ENCODE results near the gene SLC38A7. TPM values are rescaled to one million over a fixed set of nuclear protein-coding genes. Genes with fewer than 3 reads are reported as not detected.
A peak's percentile ranks its signal among the peaks of the same experiment; 100 is the strongest.

SLC38A7 gene
- total RNA-seq, 1 experiment from 2014 or later, result 26.6 TPM

DNA sequence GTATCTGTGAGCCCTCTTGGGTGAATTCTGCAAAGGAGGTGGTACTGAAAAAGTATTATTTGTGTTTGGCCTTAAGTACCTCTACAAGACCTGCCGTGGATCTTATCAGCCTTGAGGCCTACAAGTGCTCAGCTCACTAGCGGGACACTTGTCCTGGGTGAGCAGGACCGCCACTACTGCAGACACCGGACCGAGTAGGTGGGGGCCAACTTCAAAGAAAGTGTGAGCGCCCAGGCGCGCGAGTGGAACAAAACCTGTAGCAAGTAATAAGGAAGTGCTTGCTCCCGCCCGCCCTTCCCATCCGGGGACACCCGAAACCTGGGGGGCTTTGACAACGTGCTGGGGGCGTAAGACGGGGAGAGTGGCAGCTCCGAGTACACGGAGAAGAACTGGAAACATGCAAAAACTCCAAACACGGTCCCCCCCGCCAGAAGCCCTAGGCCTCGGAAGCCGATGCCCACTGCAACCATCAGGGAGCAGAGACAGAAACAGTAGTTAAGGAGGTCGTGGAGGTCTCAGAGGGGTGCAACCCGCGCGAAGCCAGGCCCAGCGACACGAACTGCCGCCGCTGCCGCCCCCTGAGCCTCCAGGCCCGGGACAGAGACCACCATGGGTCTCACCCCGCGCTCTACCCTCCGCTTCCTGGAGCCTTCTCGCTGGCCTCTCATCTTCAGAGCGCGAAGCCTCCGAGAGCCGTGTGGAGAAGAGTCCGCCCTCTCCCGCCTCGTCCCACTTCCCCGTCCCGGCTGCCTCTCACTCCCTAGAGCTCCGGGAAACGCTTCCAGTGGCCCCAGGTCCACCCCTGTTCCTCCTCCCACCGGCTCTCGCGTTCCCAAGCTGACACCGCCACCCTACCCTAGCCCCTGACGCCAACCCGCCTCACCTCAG lies 55.5 kb downstream of the SLC38A7 start:
- H2BK20ac ChIP-seq (ENCODE audit: low read depth, low read length, poor library complexity, severe bottlenecking), result no peak overlapping the region
- H4K5ac ChIP-seq (ENCODE audit: insufficient read length, low read depth, low read length), result peak overlapping the region; percentile 17
- no peaks in the 10 kb centered on the region for H4K20me1 ChIP-seq (ENCODE audit: control insufficient read depth, insufficient read depth, insufficient read length)
- Mint-ChIP-seq H3K4me3 (peak overlapping the region; percentile 100), H3K27ac (peak overlapping the region; percentile 100), H3K36me3 (ENCODE audit: insufficient read depth in 1 of 3, low read depth in 3 of 3) (peaks cover 11 to 21% (median 12%) of the 10 kb centered on the region in 3 experiments), H3K9me3 (peaks cover 0 to 3% of the 10 kb centered on the region in 2 experiments; a peak in 3 of 5 replicates), H3K27me3 (ENCODE audit: low read depth) (peaks cover 1% of the 10 kb centered on the region; the same call in 1 of the 2 replicates), H3K4me1 (peaks cover 11 to 15% of the 10 kb centered on the region in 2 experiments)
- H2BK5ac ChIP-seq (ENCODE audit: insufficient read length, low read length), result no peak overlapping the region
- no peak overlapping the region for H3K23ac ChIP-seq (ENCODE audit: insufficient read length, low read depth, low read length)
- no peak overlapping the region for H2BK15ac ChIP-seq (ENCODE audit: low read depth, low read length)
- peaks cover 9% of the 10 kb centered on the region for H3K23me2 ChIP-seq (ENCODE audit: insufficient read length, low read depth, low read length, poor library complexity, severe bottlenecking)
- H3K18ac ChIP-seq (ENCODE audit: insufficient read length, low read depth, low read length), result peak overlapping the region; percentile 97
- H3K4ac ChIP-seq (ENCODE audit: low read depth, low read length), result peak overlapping the region; percentile 22
- H3K79me1 ChIP-seq (ENCODE audit: insufficient read depth, low read depth, low read length, poor library complexity, severe bottlenecking), result no peaks in the 10 kb centered on the region
- peak overlapping the region; percentile 2 for H3K56ac ChIP-seq (ENCODE audit: insufficient read length, low read depth, low read length)
- H4K8ac ChIP-seq (replicated peaks; ENCODE audit: insufficient read length, low read depth, low read length), result no peak overlapping the region
- H2AK5ac ChIP-seq (ENCODE audit: insufficient read length, low read length), result no peak overlapping the region
- H4K91ac ChIP-seq (ENCODE audit: insufficient read length, low read depth, low read length), result peak overlapping the region; percentile 49
- peak; percentile 32 for DNase-seq
- H3K4me2 ChIP-seq (ENCODE audit: insufficient read depth, insufficient read length, low read length), result peak overlapping the region; percentile 96
- peak overlapping the region; percentile 4 for H3K27ac ChIP-seq (ENCODE audit: insufficient read length, low read depth, low read length)
- no peaks in the 10 kb centered on the region for H3K9me3 ChIP-seq (ENCODE audit: control insufficient read depth, low read depth, low read length)
- H3K79me2 ChIP-seq (ENCODE audit: insufficient read depth, low read length), result peaks cover 35% of the 10 kb centered on the region; the same call in 1 of the 2 replicates
- no peak overlapping the region for H2AFZ ChIP-seq (ENCODE audit: low read length)
- H2BK120ac ChIP-seq (ENCODE audit: low read depth, low read length, poor library complexity, severe bottlenecking), result peak overlapping the region; percentile 38
- H2BK12ac ChIP-seq (ENCODE audit: insufficient read length, low read depth, low read length), result no peak overlapping the region
- WGBS (ENCODE audit: extremely low coverage, insufficient read length, low lambda C conversion rate), result no CpG with 5 or more reads among the region's 53 CpGs
- H3K14ac ChIP-seq (ENCODE audit: insufficient read depth, low read length), result peak overlapping the region; percentile 87
- no peaks in the 10 kb centered on the region for H3K4me1 ChIP-seq (ENCODE audit: insufficient read depth, low read length)
- H3K9ac ChIP-seq (ENCODE audit: extremely low read depth, insufficient read length, low read length), result peak overlapping the region; percentile 96
- H3K27me3 ChIP-seq (ENCODE audit: insufficient read depth, low read length), result no peaks in the 10 kb centered on the region
- H3T11ph ChIP-seq (ENCODE audit: low read length), result no peak overlapping the region
- TF ChIP-seq, protein P1, sequence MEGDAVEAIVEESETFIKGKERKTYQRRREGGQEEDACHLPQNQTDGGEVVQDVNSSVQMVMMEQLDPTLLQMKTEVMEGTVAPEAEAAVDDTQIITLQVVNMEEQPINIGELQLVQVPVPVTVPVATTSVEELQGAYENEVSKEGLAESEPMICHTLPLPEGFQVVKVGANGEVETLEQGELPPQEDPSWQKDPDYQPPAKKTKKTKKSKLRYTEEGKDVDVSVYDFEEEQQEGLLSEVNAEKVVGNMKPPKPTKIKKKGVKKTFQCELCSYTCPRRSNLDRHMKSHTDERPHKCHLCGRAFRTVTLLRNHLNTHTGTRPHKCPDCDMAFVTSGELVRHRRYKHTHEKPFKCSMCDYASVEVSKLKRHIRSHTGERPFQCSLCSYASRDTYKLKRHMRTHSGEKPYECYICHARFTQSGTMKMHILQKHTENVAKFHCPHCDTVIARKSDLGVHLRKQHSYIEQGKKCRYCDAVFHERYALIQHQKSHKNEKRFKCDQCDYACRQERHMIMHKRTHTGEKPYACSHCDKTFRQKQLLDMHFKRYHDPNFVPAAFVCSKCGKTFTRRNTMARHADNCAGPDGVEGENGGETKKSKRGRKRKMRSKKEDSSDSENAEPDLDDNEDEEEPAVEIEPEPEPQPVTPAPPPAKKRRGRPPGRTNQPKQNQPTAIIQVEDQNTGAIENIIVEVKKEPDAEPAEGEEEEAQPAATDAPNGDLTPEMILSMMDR (conservative IDR thresholded peaks at IDR 0.05), result no peak
